Dedifferentiated amniotic fluid mesenchymal stem cell (primary cell): ENCODE data around the gene MAP4K1.

Experiments
- DNase-seq: peaks from one replicate; pipeline ENCODE4 v3.0.0-alpha.2; 2016; ENCODE audit errors: extremely low spot score

Gene MAP4K1

DNA sequence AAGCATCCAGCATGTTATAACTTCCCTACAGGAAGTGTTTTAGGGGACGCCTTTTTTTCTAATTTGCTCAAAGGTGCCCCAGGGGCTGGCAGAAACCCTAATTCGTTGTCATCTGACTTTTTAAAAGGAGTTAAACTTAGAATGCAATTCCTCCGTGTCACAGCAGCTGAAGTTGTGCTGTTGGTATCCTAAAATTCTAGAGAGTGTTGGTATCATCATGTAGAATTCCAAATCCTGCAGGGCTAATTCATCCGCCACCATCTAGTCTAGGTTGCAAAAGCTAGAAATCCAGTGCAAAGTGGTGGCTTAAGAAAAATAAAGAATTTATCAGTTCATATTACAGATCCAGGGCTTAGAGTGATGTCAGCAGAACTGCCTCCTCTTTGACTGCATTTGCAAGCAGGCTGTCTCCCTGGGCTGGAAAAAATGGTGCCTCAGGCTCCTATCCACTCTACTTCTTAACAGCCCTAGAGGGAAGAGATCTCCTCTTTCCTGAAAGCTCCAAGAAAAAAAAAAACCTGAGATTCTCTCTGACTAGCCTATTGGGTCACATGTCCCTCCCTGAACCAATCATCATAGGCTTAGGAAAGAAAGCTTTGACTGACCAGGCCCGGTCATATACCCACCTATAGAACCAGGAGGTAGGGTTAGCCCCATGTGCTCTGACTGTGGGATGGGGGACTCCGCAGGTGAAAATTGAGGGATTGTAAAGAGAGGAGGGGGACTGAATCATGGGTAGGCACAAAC is 73.0 kb downstream of the MAP4K1 start:
- peak; percentile 74 for DNase-seq

DNA sequence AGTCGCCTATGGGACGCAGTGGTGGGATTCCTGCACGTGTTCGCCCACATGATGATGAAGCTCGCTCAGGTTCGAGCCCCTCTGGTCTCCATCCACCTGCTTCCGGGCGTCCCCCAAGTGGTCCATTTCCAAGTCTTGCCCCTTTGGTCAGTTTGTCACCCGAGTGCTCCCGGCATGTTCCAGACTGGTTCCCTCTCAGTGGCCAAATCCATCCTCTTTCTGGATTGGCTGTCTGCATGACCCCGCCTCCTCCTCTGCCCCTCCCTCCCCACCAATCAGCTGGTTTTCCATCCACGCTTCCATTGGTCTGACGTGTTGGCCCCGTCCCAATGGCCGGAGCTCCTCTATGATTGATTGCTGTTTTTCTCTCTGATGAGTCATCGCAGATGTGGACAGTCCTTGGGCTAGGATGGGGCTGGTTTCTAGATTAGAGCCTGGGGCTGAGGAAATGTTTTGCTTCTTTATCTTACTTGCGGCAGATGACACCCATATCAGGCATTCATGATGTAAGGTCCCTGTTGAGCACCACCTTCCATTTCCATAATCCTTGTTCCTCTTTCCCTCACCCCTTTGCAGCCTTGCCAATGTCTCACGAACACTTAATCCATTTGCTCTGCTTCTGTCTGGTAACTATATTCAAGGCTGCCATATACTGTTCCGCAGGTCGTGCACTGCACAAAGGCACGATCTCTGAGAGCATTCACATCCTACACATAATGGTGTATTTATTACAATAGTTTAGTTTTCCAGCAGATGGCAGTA is 73.8 kb downstream of the MAP4K1 start:
- no peak for DNase-seq

GRCh38 chr19:38543286-38543806 is 74.4 kb downstream of the MAP4K1 start:
- no peak for DNase-seq

- DNase-seq: no peak
These were observed 75.7 kb downstream of the MAP4K1 start for GRCh38 chr19:38542040-38542439.

GRCh38 chr19:38539751-38540150 is 78.0 kb downstream of the MAP4K1 start:
- DNase-seq: no peak

DNA sequence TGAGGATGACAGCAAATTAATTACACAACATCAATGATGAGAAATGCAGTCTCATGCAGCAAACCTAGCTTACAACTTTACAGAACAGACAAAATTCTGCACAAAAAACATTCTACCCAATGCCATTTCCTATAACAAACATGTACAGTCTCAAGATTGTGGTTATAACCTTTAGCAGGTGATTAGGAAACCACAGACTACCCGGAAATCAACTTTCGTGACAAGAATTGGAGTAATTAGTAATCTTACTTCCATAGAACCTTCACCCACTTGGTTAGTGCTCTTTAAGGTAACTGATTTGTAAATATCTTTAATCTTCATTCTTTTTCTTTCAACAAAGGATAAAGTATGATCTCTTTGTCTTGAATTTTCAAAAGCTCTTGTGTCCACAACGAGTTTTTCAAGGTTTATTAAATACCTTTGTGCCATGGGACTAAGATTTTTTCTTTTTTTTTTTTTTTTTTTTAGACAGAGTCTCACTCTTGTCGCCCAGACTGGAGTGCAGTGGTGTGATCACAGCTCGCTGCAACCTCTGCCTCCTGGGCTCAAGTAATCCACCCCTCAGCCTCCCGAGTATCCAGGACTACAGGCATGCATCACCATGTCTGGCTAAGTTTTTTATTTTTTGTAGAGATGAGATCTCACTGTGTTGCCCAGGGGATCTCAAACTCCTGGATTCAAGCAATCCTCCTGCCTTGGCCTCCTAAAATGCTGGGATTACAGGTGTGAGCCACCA is 78.8 kb downstream of the MAP4K1 start:
- DNase-seq: no peak

GRCh38 chr19:38538386-38538785 is 79.4 kb downstream of the MAP4K1 start:
- no peak for DNase-seq
